Stimulated activated CD8-positive, alpha-beta memory T cell treated with anti-CD3 and anti-CD28 coated beads, Interleukin-15, amount 100 ng/mL, for 1 hour (primary cell): ENCODE measurements around the gene TMEM69.
A peak's percentile ranks its signal among the peaks of the same experiment; 100 is the strongest.
"Not testable (repeated sequence)": the region's sequence is repeated elsewhere in the genome, so short reads cannot be mapped to it uniquely, and the experiment has no call there.

ENCODE experiments used
- DNase-seq: peaks from one replicate; pipeline ENCODE4 v3.0.0-alpha.2; 2020; ENCODE audit warnings: low read depth

Gene TMEM69, protein sequence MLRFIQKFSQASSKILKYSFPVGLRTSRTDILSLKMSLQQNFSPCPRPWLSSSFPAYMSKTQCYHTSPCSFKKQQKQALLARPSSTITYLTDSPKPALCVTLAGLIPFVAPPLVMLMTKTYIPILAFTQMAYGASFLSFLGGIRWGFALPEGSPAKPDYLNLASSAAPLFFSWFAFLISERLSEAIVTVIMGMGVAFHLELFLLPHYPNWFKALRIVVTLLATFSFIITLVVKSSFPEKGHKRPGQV

DNA sequence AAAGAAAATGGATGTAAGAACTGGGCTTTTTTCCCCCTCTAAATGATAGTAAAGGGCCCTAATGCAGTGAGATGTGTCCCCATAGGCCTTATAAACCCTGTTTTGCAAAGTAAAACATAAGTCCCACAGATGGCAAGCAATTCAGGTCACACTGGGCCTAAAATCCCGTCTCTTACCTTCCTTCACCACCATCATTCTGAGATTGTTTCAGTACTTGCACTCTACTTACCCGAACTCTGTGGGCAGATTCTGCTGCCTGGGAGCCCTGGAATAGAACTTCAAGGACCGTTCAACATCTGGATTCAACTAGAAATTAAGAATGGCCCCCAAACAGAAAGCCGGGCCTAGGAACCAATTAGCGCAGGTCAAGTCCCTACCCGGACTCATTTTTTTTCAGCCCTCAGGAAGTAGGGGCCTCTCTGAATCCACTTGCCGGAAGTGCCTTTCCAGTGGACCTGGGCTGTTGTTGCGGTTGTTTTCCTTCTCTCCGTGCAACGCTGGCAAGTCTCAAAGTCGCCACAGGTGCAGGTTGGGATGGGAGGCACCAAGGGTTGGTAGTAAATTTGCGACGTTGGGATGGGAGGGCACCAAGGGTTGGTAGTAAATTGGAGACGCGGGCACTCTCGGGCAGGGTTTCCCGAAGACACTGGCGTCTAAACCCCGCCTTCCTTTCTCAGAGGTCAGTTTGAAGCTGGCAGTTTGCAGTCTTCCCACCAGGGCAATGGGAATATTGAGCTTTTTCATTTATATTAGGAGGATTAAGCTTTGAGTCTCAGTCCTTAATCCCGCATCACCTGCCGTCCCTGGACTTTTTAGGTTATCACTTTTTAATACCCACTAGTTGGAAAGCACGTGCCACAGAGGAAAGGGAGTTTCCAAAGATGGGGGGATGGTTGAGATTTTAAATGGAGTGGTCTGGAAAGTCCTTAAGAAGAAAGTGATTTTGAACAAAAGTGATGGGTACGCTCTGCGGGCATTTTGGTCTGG lies at the start of gene TMEM69:
Gene TMEM69, plus strand, starts transcription at position 428 of the 987 bp plus-strand sequence. CDS start 2,888 bp downstream, outside the sequence.
- DNase-seq = peak; percentile 65

DNA sequence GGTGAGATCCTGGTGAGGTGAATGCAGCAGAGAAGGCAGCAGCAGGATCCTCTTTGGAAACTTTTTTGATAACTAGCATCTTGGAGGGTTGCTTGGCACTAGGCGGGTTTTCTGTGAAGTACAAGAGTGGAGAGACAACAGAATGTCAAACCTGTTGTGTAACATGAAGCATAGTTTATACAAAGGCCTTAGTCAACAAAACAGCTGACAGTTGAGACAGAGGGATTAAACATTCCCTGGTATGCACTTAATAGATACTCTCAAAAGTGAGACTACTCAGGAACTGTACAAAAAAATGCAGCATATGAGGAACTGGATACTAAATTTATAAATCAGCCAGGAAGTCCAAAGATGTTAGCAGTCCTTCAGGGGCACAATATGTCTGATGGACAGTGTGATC lies 47.7 kb upstream of the TMEM69 start:
- no peak for DNase-seq

DNA sequence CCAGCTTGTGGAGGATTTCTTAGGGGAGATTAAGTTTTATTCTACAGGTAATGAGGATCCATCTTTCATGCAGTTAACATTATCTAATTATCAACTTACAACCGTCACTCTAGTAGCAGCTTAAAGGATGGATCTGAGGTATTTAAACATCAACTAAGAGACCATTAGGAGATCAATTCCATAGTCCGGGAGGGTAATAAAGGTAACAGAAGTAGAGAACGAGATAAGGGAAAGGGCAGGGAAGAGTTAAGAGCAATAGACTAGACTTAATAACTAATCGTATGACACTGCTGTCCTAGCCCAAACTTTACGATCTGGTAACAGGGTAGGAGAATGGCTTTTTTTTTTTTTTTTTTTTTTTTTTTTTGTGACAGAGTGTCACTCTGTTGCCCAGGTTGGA lies 44.7 kb upstream of the TMEM69 start:
- no peak for DNase-seq

DNA sequence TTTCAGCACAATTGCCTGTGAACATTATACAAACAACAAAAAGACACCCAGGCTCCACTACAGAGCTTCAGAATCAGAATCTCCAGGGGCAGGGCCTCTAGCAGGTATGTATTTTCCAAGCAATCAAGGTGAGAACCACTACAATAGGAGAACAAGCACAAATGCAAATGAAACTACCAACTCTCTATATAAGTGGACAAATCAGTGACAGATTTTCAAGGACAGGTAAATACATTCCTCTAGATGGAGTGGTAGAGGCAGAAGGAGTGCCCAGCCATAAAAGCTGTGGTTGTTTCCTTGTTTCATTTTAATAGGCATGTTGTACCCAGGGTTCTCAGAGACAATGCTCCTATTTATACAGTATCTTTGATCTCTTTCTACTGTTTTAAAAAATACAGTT lies 44.0 kb upstream of the TMEM69 start:
- no peak for DNase-seq

DNA sequence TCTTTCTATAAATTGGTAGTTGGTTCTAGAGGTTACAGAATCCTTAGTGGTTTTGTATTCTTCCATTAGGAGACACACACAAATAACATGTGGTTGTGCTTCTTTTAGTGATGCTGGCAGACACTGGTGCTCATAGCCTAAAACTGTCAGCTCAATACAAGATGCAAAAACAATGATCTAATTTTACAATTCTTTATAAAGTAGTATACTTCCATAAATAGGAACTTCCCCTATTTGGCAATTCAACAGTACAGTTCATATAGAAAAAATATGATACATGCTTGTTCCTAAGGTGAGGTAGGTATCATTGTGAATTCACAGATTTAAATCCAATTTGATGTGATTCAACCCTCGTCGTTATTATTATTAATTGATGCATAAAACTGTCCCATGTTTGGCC lies 43.3 kb upstream of the TMEM69 start:
- DNase-seq = no peak

DNA sequence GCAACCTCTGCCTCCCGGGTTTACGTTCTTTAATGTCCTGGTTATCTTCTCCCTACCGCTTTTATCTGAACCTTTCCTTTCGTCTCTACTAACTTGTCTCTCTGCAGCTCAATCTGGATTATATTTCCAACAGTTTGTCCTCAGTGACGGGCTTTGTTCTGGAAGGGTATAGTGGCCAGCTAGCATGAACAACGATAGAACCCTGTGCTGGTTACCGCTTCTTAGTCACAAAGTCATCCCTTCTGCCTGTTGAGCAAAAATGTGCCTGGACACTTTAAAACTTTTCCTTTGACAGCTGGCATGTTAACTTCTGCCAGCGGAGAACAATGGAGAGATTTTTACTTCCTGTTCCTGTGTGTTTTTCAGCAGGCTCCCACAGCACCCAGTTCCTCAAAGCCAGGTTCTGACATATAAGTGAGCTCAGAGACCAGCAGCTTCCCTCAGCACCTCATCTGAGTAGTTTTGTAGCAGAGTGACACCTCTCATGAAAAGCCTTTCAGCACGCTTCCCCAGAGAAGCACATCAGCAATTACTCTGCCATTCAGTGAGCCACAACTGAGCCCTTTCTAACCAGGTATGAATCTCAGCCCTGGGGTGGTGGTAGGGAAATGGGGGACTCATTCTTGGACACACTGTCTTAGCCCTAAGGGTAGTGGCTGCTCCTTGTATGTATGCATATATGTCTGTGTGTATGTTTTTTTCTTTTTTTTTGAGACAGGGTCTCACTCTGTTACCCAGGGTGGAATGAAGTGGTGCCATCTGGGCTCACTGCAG lies 40.5 kb upstream of the TMEM69 start:
- no peak for DNase-seq

DNA sequence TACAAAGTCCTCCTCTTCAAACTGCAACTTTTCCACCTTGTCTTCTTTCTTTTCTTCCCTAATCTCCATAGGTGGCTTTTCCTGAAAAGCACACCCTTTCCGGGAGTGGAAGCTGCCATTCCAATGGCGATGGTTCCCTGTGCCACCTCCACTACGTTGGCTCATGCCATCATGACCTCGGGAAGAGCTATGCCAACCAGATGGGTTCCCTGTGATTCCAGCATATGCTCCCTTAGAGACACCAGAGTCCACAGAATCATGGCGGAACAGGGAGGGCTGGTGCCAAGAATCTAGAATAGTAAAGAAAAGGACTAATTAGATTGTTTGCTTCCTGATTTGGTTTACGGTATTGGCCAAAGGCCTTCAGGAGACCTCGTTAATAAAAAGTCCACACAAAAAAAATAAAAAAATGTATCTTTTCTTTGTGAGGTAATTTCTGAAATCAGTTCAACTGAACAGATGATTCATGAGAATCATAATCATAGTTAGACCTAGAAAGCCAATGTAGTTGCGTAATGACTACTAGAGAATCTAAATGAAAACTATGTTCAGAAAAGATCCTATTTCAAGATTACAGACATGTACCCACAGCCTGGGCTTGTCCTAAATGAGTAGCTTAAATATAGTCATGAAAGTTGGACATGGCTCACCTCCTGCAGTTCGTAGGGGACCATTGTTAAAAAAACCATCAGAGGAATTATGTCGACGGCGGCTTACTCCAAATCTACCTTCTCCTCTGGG lies 33.3 kb upstream of the TMEM69 start:
- DNase-seq = no peak

DNA sequence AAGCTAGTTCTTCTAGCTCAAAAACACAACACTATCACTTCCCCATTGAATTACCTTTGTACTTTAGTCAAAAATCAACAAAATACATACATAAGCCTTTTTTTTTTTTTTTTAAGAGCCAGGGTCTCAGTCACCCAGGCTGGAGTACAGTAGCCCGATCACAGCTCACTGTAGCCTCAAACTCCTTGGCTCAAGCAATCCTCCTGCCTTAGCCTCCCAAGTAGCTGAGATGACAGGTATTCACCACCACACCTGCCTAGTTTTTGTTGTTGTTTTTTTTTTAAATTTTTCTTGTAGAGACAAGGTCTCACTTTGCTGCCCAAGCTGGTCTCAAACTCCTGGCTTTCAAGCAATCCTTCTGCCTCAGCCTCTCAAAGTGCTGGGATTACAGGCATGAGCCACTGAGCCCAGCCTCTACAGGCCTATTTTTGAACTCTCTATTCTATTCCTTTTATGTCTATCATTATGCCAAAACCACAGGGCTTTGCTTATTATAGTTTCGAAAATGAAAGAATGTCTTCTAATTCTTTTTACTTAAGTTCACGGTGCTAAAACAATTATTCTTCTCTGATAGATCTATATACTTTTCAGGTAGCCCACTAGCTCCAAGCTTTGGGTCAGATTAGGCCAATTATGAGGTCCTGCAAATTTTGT lies 31.3 kb upstream of the TMEM69 start:
- DNase-seq = no peak

DNA sequence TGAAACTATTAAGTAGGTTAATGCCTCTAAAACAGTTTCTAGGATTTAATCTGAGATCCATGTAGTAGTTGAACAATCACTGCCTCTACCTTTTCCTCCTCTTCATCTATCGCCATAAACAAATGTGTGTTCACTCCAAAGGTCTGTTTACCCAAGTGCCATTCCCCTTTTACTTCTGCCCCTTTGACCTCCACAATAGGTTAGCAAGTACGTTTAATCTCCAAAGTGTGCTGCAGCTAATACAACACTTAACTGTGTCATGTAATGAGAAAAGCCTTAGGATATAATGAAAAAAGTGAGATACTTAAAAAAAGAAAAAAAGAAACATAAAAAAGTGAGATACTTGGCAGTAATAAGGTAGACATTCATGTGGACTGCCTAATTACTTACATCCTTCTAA lies 29.8 kb upstream of the TMEM69 start:
- no peak for DNase-seq

DNA sequence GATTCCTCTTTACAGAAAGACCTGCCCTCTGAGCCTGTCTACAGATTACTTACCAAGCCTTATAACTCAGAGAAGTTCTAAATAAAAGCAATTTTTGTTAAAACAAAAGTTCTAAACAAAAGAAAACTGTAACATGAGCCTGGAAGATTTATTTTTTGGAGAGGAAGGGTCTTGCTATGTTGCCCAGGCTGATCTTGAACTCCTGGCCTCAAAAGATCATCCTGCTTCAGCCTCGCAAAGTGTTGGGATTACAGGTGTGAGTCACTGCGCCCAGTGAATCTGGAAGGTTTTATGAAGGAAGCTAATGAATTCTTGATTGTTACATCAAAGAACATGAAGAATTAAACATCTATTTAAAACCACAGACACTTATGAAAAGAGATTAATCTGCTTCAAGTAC lies 28.8 kb upstream of the TMEM69 start:
- no peak for DNase-seq

DNA sequence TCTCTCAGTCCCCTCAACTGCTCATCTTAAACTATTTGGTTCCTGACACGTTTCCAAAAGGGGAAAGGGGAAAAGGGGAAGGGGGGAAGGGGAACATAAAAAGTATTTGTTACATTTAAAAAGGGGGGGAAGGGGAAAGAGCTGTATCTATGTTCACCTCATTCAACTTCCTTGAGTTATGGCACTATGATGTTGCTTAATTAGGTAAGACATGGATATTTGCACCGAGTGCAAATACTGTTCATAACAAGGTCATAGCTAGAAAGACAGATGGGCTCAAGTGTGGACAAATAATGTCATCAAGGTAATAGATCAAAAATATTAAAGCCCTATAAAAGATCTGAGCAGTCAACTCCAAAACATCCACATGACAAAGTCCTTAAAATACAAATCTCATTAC lies 27.6 kb upstream of the TMEM69 start:
- no peak for DNase-seq

DNA sequence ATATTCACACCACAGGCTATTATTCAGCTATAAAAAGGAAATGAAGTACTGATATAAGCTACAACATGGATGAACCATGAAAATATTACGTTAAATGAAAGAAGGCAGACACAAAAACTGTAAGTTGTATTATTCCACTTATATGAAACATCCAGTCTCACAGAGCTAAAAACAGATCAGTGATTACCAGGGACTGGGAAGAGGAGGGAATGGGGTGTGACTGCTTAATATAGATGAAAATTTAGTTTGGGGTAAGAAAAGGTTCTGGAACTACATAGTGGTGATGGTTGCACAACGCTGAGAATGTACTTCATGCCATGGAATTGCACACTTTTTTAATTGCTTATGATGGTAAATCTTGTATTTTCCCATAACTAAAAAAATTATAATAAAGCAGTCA lies 21.1 kb upstream of the TMEM69 start:
- no peak for DNase-seq

DNA sequence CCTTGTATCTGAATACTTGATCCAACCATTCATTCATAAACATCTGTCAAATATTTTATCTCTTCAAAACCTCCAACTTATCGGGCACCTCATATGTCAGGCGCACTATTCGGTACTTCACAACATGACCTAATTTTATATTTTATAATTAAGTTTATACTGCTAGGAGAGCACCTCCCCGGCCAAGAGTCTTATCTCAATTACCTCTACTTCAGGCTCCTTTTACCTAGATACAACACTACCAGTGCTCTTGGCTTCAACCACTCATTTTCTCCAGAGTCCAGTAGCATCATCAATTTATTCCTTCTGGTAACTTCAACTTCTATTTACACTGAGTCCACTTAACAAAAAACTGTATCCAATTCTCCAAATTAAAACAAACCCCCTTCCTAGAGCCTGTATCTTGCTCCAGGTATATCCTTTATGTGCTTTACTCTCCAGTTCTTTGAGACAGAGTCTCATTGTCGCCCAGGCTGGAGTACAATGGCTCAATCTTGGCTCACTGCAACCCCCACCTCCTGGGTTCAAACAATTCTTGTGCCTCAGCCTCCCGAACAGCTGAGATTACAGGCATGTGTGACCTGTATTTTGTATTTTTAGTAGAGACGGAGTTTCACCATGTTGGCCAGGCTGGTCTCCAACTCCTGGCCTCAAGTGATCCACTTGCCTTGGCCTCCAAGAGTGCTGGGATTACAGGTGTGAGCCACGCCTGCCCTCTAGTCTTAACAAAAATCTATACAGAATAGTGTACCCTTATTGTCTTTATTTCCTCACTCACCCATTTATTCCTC lies 20.5 kb upstream of the TMEM69 start:
- DNase-seq = no peak

DNA sequence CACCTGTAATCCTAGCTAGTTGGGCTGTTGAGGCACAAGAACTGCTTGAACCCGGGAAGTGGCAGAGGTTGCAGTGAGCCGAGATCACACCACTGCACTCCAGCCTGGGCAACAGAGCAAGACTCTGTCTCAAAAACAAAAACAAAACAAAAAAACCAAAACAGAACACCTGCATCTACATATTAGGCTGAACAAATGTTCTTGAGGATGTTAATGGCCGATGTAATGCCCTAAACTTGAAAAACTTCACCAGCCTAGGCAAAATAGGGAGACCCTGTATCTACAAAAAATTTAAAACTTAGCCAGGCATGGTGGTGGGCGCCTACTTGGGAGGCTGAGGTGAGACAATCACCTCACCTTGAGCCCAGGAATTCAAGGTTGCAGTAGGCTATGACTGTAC lies 19.5 kb upstream of the TMEM69 start:
- no peak for DNase-seq

DNA sequence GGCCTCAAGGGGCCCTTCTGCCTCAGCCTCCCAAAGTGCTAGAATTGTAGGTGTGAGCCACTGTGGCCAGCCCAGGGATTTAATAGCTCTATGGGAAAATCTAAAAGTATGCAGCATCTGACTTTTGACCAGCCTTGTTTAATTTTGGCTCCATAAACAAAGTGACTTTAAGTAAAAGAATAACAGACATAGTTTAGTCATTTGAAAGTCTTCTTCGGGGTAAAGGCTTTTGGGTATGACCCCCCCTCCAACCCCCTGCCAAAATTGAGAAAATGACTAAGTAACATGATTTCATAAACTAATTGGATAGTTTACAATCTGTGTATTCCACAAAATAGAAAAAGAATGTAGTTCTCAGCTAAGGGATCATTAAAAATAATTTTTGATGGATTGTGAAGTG lies 18.6 kb upstream of the TMEM69 start:
- DNase-seq = no peak

DNA sequence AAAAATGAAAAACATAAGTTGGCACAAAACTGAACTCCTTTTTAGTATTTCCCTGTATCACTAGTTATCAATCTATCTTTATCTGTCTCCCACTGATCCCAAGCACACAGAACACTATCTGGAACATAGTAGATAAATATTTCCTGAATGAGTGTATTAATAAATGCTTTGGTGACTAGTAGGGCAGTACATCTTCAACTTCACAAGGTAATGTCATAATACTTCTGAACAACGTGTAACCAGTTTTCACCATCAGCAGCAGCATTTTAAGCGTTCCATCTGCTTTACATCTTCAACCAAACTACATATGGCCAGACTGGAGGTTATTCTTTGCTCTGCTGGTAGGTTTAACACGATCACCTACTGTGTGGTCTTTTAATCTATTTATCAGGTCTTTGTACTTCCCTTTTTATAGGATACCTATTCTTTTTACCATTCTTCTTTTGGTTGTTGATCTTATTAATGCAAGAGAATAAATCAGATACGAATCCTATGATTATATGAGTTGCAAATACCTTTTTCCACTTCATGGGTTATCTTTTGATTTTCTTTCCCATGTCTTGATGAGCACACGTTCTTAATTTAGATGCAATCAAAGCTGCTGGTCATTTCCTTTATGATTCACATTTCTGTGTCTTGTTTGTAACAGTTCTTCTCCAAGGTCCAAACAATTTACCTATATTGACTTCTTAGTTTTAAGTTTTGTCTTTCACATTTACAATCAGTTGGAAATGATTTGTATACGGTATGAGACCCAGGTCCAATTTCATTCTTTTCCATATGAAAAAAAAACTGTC lies 17.9 kb upstream of the TMEM69 start:
- DNase-seq = no peak

DNA sequence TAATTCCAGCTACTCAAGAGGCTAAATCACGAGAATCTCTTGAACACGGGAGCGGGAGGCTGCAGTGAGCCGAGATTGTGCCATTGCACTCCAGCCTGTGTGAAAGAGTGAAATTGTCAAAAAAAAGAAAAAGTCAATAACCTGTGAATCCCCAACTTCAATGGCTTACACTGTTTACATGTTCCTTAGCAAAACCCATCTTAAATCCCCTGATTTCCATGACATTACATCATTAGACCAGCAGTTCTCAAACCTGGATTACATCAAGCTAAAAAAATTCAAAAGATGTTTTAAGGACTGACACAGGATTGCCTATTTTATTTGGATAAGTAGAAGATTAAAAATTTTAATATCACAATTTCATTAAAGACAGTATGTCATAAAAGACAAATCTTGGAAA lies 14.0 kb upstream of the TMEM69 start:
- no peak for DNase-seq

DNA sequence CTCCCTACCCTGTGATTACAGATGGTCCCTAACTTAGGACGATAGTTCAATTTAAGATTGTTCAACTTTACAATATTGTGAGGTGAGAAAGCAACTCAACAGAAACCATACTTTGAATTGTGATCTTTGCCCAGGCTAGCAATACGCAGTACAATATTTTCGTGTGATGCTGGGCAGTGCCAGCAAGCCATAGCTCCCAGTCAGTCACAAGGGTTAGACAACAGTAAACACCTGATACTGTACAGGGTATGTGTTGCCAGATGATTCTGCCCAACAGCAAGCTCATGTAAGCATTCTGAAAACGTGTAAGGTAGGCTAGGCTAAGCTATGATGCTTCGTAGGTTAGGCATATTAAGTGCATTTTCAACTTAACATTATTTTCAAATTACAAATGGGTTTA lies 13.5 kb upstream of the TMEM69 start:
- no peak for DNase-seq

DNA sequence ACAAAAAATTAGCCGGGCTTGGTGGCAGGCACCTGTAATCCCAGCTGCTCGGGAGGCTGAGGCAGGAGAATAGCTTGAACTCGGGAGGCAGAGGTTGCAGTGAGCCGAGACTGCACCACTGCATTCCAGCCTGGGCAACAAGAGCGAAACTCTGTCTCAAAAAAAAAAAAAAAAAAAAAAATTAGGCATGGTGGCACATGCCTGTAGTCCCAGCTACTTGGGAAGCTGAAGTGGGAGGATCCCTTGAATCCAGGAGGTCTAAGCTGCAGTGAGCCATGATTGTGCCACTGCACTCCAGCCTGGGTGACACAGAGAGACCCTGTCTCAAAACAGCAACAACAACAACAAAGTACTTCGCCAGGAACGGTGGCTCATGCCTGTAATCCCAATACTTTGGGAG lies 11.4 kb upstream of the TMEM69 start:
- not testable (repeated sequence) for DNase-seq

DNA sequence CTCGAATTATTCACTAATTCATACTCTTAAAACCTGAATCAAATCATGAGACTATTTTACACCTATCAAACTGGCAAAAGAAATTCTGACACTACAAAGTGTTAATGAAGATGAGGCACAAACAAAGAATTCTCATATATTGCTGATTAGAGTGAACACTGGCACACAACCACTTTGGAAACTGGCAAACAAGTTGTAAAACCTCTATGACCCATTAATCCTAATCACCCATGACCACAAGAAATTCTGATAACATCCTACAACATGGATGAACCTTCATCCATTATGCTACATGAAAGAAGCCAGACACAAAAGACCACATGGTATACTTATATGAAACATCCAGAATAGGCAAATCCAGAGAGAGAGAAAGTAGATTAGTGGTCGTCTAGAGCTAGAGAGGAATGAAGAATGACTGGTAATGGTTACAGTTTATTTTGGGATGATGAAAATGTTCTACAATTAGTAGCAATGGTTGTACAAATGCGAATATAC lies 10.2 kb upstream of the TMEM69 start:
- no peak for DNase-seq
